Neural cell (in vitro differentiated cells): ENCODE measurements around the gene CDX1.

Source experiments
- EP300 ChIP-seq: fragments of 450-650 bp; conservative IDR thresholded peaks from 2 replicates; pipeline ENCODE4 v1.6.1; 2014; ENCODE audit warnings: antibody characterized with exemption, mild to moderate bottlenecking, moderate library complexity; ENCODE audit not compliant: poor library complexity, severe bottlenecking
- TF ChIP-seq, protein P1 (sequence below): IDR thresholded peaks from 2 replicates; pipeline ENCODE4 v1.6.1; 2012; ENCODE audit warnings: borderline replicate concordance
- TF ChIP-seq, protein P2 (sequence below): fragments of 450-650 bp; IDR thresholded peaks from 2 replicates; pipeline ENCODE4 v1.5.1; 2014; ENCODE audit warnings: antibody characterized with exemption, mild to moderate bottlenecking, moderate library complexity; ENCODE audit not compliant: poor library complexity, severe bottlenecking

DNA sequence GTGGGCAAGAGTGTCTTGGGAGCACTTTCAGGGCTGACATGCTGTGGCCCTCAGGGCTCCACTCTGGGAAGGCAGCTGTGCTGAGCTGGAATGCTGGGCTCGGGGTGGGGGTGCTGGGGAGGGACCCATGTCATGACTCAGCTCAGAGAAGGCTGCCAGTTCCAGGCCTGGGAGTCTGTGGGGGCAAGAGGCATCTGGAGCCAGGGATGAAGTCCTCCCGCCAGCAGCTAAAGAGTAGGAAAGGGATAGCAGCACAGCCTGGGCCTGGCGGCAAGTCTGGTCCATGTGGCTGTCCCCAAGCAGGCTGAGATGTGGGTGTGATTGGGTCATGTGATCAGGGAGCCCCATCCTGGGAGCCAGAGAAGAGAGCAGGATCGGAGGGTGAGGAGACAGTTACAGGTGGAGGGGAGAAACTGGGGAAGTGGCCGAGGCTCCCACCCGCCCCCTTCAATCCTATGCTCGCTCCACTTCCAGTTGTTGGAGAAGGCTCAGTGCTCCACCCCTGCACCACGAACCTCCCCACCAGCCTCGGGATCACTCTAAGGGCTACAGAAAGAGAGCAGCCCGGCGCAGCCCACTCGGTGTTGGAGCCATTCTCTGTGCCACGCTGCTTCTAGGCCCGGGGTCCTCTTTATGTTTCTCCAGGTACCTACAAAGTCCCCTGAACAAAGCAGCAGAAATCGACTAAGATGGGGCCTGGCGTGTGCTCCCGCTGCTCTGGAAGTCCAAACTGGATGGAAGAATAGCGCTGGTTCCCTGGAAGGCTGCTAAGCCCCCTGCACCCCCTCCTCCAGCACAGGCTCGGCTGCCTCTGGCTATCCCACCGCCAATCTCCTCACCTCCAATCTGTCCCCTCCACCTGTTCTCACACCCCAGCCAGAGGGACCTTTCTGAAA, 23.0 kb upstream of the CDX1 start:
- TF ChIP-seq, protein P1, sequence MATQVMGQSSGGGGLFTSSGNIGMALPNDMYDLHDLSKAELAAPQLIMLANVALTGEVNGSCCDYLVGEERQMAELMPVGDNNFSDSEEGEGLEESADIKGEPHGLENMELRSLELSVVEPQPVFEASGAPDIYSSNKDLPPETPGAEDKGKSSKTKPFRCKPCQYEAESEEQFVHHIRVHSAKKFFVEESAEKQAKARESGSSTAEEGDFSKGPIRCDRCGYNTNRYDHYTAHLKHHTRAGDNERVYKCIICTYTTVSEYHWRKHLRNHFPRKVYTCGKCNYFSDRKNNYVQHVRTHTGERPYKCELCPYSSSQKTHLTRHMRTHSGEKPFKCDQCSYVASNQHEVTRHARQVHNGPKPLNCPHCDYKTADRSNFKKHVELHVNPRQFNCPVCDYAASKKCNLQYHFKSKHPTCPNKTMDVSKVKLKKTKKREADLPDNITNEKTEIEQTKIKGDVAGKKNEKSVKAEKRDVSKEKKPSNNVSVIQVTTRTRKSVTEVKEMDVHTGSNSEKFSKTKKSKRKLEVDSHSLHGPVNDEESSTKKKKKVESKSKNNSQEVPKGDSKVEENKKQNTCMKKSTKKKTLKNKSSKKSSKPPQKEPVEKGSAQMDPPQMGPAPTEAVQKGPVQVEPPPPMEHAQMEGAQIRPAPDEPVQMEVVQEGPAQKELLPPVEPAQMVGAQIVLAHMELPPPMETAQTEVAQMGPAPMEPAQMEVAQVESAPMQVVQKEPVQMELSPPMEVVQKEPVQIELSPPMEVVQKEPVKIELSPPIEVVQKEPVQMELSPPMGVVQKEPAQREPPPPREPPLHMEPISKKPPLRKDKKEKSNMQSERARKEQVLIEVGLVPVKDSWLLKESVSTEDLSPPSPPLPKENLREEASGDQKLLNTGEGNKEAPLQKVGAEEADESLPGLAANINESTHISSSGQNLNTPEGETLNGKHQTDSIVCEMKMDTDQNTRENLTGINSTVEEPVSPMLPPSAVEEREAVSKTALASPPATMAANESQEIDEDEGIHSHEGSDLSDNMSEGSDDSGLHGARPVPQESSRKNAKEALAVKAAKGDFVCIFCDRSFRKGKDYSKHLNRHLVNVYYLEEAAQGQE = no peak
- no peak for TF ChIP-seq EP300
- TF ChIP-seq, protein P2, sequence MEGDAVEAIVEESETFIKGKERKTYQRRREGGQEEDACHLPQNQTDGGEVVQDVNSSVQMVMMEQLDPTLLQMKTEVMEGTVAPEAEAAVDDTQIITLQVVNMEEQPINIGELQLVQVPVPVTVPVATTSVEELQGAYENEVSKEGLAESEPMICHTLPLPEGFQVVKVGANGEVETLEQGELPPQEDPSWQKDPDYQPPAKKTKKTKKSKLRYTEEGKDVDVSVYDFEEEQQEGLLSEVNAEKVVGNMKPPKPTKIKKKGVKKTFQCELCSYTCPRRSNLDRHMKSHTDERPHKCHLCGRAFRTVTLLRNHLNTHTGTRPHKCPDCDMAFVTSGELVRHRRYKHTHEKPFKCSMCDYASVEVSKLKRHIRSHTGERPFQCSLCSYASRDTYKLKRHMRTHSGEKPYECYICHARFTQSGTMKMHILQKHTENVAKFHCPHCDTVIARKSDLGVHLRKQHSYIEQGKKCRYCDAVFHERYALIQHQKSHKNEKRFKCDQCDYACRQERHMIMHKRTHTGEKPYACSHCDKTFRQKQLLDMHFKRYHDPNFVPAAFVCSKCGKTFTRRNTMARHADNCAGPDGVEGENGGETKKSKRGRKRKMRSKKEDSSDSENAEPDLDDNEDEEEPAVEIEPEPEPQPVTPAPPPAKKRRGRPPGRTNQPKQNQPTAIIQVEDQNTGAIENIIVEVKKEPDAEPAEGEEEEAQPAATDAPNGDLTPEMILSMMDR = no peak
